Measurements from ENCODE around the gene SLC36A4.
"Not testable (repeated sequence)": the region's sequence is repeated elsewhere in the genome, so short reads cannot be mapped to it uniquely, and the experiment has no call there.

Gene SLC36A4

GRCh38 chr11:93197380-93198214 is at the start of gene SLC36A4:
Gene SLC36A4 (minus strand): TSS chr11:93197991. CDS start chr11:93197832, 159 bp downstream.
- Histone ChIP-seq H3K27me3 (no peaks in the 10 kb centered on the region), H3K4me1 (ENCODE audit: control insufficient read depth in 1 of 2, insufficient read depth in 1 of 2, low read depth in 1 of 2, low read length in 1 of 2) (peaks cover 69 to 73% of the 10 kb centered on the region in 2 experiments), H3K4me3 (ENCODE audit: low read depth in 1 of 2, low read length in 1 of 2) (peak within 1 kb of the TSS; percentile 73 to 83), H3K9me3 (no peaks in the 10 kb centered on the region), H3K27ac (peak within 1 kb of the TSS; percentile 94), H3K36me3 (no peaks in the 10 kb centered on the region)
- TF ChIP-seq, protein P1, sequence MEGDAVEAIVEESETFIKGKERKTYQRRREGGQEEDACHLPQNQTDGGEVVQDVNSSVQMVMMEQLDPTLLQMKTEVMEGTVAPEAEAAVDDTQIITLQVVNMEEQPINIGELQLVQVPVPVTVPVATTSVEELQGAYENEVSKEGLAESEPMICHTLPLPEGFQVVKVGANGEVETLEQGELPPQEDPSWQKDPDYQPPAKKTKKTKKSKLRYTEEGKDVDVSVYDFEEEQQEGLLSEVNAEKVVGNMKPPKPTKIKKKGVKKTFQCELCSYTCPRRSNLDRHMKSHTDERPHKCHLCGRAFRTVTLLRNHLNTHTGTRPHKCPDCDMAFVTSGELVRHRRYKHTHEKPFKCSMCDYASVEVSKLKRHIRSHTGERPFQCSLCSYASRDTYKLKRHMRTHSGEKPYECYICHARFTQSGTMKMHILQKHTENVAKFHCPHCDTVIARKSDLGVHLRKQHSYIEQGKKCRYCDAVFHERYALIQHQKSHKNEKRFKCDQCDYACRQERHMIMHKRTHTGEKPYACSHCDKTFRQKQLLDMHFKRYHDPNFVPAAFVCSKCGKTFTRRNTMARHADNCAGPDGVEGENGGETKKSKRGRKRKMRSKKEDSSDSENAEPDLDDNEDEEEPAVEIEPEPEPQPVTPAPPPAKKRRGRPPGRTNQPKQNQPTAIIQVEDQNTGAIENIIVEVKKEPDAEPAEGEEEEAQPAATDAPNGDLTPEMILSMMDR (IDR thresholded peaks at IDR 0.05) = no peak

GRCh38 chr11:93246790-93247189 is 49.0 kb upstream of the SLC36A4 start:
- not testable (repeated sequence) for H3K27me3 ChIP-seq; H3K4me3 ChIP-seq (ENCODE audit: low read depth in 1 of 2, low read length in 1 of 2); H3K4me1 ChIP-seq (ENCODE audit: control insufficient read depth in 1 of 2, insufficient read depth in 1 of 2, low read depth in 1 of 2, low read length in 1 of 2); H3K9me3 ChIP-seq; H3K27ac ChIP-seq; H3K36me3 ChIP-seq

- no peaks in the 10 kb centered on the region for H3K36me3 ChIP-seq
- H3K27ac ChIP-seq = no peak overlapping the region
- TF ChIP-seq, protein P1 (IDR thresholded peaks at IDR 0.05) = no peak
- H3K4me3 ChIP-seq (ENCODE audit: low read depth in 1 of 2, low read length in 1 of 2) = no peak overlapping the region
- no peaks in the 10 kb centered on the region for H3K4me1 ChIP-seq (ENCODE audit: control insufficient read depth in 1 of 2, insufficient read depth in 1 of 2, low read depth in 1 of 2, low read length in 1 of 2)
- H3K27me3 ChIP-seq = no peaks in the 10 kb centered on the region
- no peaks in the 10 kb centered on the region for H3K9me3 ChIP-seq
These were observed 46.2 kb upstream of the SLC36A4 start for GRCh38 chr11:93244018-93244417.

- peaks cover 20% of the 10 kb centered on the region for H3K27me3 ChIP-seq
- TF ChIP-seq, protein P1 (IDR thresholded peaks at IDR 0.05) = no peak
- no peak overlapping the region for H3K27ac ChIP-seq
- no peak overlapping the region for H3K4me3 ChIP-seq (ENCODE audit: low read depth in 1 of 2, low read length in 1 of 2)
- no peaks in the 10 kb centered on the region for H3K9me3 ChIP-seq
- H3K36me3 ChIP-seq = no peaks in the 10 kb centered on the region
- H3K4me1 ChIP-seq (ENCODE audit: control insufficient read depth in 1 of 2, insufficient read depth in 1 of 2, low read depth in 1 of 2, low read length in 1 of 2) = no peaks in the 10 kb centered on the region
These were observed 42.2 kb upstream of the SLC36A4 start for GRCh38 chr11:93239966-93240365.

DNA sequence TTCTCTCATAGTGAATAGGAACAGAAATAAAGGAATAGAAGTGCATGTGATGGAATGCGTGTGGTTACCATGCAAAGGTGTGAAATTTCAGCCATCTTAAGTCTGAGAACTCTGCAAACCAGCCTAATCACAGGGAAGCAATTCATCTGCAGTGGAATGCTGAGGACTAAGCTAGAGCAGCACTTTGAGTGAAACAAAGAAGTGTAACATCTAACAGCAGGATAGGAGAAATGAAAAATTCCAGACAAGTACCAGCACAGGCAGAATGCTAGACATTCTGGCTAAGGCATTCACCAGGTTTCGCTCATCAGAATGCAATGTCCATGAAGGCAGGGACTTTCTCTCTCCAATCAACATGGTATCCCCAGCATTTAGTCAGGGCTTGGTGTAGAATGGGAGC is 41.2 kb upstream of the SLC36A4 start:
- H3K4me3 ChIP-seq (ENCODE audit: low read depth in 1 of 2, low read length in 1 of 2) = no peak overlapping the region
- H3K4me1 ChIP-seq (ENCODE audit: control insufficient read depth in 1 of 2, insufficient read depth in 1 of 2, low read depth in 1 of 2, low read length in 1 of 2) = no peaks in the 10 kb centered on the region
- peaks cover 26% of the 10 kb centered on the region for H3K27me3 ChIP-seq
- no peaks in the 10 kb centered on the region for H3K9me3 ChIP-seq
- TF ChIP-seq, protein P1 (IDR thresholded peaks at IDR 0.05) = no peak
- no peak overlapping the region for H3K27ac ChIP-seq
- H3K36me3 ChIP-seq = no peaks in the 10 kb centered on the region

Measured in neutrophil (primary cell).